Fibroblast of skin of abdomen (primary cell): ENCODE data around the gene AEBP2.
A peak's percentile ranks its signal among the peaks of the same experiment; 100 is the strongest.
"Not testable (repeated sequence)": the region's sequence is repeated elsewhere in the genome, so short reads cannot be mapped to it uniquely, and the experiment has no call there.

Experiments used
- DNase-seq: peaks from one replicate; pipeline ENCODE4 v3.0.0-alpha.2; 2013

Gene AEBP2

GRCh38 chr12:19421503-19422282 is 17.6 kb upstream of the AEBP2 start:
- no peak for DNase-seq

- DNase-seq = no peak
Observed at GRCh38 chr12:19423166-19423930, 15.9 kb upstream of the AEBP2 start.

DNA sequence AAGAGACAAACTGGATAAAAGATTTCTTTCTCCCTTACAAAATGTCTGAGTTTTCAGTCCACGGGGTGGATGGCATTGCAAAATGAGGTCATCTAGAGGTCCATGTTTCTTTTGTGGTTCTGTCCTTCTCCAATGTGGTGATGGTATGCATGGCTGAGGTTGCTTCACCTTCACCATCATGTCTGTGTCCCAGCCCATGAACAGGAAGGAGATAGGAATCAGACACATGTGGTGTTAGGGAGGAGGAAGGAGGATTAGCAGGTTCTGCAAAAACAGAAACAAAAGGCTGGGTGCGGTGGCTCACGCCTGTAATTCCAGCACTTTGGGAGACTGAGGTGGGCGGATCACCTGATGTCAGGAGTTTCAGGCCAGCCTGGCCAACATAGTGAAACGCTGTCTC is 11.0 kb upstream of the AEBP2 start:
- DNase-seq = peak; percentile 26

GRCh38 chr12:19429491-19429890 is 9.8 kb upstream of the AEBP2 start:
- DNase-seq = not testable (repeated sequence)

DNA sequence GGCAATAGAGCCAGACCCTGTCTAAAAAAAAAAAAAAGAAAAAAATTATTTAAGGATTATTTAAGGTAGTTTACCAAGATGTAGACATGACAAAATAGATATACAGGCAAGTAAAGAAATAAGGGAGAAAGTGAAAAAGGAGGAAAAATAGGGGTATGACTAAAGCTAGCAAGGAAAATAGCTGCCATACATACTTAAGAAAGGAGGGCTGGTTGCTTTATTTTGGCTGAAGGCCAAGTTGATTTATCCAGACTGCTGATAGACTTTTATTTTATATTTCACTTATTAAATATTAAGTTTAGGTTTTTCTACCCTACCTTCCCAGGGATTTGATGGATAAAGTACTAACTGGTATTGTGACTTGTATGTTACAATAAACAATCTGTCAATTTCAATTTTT is 8.3 kb upstream of the AEBP2 start:
- peak; percentile 22 for DNase-seq

DNA sequence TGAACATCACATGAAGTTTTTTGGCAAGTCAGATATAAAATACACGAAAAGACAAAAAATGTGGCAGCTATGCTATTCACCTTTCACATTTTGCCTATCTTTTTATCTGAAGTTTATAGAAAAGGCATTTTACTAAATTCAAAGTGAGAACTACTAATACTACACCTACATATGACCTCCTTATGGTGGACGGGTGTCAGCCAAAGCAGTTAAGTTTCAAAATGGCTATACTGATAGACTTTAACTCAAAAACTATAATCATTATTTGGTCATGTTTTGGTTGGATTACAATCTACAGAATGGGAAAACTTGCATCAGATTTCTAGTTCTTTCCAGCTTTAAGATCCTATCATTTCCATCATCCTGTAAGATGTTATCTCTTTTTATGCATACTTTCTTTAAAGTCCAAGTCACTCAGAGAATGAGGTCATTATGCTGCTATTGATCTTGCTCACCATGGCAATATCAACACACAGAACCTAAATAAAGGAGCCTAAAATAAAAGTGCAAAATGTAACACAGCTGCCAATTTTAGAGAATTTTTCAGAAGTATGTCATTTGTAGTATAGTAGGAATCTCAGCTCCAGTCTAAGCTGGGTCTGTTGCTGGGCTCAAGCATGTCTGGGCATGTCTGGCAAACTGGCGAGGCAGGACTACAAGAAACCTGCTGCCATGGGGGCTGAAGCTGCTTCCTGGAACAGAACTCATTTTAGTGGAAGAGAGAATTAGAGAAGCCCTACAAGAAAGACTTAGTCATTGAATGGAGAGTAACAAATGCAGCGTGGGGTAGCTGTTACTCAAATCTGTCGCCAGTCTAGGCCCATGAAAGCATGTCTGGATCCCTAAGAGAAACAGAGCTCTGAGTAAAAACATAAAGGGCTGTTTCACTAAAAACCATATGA is 7.6 kb upstream of the AEBP2 start:
- peak; percentile 87 for DNase-seq

- DNase-seq = no peak
Observed at GRCh38 chr12:19432309-19433170, 6.8 kb upstream of the AEBP2 start.

DNA sequence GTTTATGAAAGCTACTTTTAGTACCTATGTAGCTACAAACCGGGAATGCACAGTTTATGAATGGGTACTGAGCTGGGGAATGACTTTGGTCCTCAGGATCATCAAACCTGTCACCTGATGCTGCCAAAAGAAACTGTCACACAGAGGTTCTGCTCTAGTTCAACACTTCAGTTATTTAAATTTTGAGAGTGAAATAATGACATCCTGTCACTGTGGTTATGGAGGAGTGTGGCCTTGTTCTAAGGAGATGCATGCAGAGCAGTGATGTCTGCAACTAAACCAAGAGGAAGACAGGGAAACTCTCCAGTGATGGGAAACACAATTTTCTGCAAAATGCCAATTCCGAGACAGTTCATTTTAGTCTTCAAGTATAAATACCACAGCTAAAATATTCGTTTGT is 4.8 kb upstream of the AEBP2 start:
- no peak for DNase-seq

- DNase-seq = no peak
Observed at GRCh38 chr12:19435831-19436497, 3.3 kb upstream of the AEBP2 start.

GRCh38 chr12:19436931-19437330 is 2.4 kb upstream of the AEBP2 start:
- DNase-seq = no peak

- DNase-seq = peak; percentile 4
Observed at GRCh38 chr12:19437996-19438395, 1.3 kb upstream of the AEBP2 start.

DNA sequence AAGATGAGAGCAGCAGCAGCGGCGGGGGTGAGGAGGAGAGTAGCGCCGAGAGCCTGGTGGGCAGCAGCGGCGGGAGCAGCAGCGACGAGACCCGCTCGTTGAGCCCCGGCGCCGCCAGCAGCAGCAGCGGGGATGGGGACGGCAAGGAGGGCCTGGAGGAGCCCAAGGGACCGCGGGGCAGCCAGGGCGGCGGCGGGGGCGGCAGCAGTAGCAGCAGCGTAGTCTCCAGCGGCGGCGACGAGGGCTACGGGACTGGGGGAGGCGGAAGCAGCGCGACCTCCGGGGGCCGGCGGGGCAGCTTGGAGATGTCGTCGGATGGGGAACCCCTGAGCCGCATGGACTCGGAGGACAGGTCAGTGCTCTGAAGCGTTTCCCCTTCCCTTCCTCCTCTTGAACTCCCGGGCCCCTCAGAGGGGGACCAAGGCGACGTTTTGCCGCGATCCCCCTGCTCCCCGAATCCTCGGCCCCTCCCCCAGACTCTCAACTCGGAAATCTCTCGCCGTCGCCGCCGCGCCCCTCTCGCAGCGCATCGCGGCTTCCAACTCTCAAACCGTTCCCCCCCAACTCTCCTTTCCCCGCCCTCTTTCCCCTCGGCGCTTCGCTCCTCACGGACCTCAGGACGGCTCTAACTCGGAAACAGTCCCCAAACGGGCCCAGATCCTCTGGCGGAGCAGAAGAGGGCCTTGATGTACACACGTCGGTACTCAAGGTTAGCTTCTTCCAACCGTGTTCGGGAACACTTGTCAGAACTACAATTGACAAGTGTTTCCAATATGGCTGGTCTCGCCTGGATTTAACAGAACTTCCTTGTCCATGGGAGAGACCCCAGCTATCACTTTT is 947 bp downstream of the AEBP2 start:
- DNase-seq = peak; percentile 51

- no peak for DNase-seq
Observed at GRCh38 chr12:19440916-19441315, 1.6 kb downstream of the AEBP2 start.

DNA sequence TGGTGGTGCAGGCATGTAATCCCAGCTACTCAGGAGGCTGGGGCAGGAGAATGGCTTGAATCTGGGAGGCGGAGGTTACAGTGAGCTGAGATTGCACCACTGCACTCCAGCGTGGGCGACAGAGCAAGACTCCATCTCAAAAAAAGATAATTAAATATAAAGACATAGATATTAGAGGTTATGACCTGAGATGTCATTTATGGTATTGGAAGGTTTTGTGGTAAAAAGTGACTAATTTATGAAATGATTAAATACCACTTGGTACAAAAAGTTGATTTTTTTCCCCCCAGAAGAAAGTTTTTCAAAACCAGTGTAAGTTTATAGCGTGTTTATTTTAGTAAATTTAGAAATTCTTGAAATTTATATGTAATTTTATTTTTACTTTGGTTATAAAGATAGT is 4.3 kb downstream of the AEBP2 start:
- no peak for DNase-seq

GRCh38 chr12:19444097-19444496 is 4.8 kb downstream of the AEBP2 start:
- DNase-seq = no peak

DNA sequence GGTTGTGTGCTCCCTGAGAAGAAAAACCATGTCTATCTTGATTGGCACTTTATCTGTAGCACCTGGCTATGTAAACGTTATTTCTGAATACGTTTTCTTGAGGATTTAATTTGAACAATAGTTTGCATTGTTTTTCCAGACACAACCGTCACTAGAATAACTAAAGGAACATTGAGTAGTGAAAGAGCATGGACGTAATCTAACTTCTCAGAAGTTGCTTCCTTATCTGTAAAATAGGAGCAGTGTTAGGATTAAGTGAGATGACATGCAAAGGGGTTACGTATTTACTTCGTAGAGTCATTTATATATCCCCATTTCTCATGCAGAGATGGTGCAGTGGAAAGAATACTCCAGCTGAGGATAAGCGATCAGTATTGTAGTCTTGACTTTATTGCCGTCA is 8.1 kb downstream of the AEBP2 start:
- DNase-seq = no peak

- no peak for DNase-seq
Observed at GRCh38 chr12:19449814-19450213, 10.5 kb downstream of the AEBP2 start.

GRCh38 chr12:19450362-19450761 is 11.1 kb downstream of the AEBP2 start:
- no peak for DNase-seq

- DNase-seq = peak; percentile 16
Observed at GRCh38 chr12:19451196-19451595, 11.9 kb downstream of the AEBP2 start.

- DNase-seq = no peak
Observed at GRCh38 chr12:19453961-19454360, 14.7 kb downstream of the AEBP2 start.
